Stimulated activated CD4-positive, alpha-beta T cell treated with anti-CD3 and anti-CD28 coated beads, Interleukin-12 subunit alpha, Interleukin-12 subunit beta, amount 100 ng/mL, for 48 hours (primary cell): ENCODE results near the gene GGTLC2.
A peak's percentile ranks its signal among the peaks of the same experiment; 100 is the strongest.
"Not testable (repeated sequence)": the region's sequence is repeated elsewhere in the genome, so short reads cannot be mapped to it uniquely, and the experiment has no call there.

Source experiments
- DNase-seq, 3 donors: peaks; one replicate each; pipeline ENCODE4 v3.0.0-alpha.2; 2020; ENCODE audit warnings: low read depth in 2 of 3, low spot score in 1 of 3

Gene GGTLC2

DNA sequence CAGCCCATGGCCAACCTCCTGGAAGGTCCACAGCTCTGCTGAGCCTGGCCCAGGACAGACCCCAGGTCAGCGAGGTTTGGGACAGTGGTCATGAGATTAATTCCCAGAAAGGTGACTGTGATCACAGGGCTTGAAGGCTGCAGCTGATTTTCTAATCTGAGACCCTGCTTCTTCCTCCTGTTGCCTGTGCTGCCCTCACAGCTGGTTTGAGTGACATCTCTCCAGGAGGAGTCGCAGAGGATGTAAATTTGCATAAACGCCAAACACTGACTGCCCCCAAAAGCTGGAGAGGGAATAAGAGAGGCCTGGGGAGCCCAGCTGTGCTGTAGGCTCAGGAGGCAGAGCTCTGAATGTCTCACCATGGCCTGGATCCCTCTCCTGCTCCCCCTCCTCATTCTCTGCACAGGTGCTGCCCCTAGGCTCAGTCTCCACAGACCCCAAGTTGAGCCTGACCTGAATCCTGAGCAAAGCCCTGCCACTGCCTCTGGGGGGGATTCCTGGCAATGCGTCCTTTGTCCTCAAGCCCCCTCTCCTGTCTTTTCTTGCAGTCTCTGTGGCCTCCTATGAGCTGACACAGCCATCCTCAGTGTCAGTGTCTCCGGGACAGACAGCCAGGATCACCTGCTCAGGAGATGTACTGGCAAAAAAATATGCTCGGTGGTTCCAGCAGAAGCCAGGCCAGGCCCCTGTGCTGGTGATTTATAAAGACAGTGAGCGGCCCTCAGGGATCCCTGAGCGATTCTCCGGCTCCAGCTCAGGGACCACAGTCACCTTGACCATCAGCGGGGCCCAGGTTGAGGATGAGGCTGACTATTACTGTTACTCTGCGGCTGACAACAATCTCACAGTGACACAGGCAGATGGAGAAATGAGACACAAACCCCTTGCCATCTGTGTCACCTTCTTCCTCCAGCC is 23.8 kb downstream of the GGTLC2 start:
- DNase-seq, result no peak

GRCh38 chr22:22669093-22669492 is 24.7 kb downstream of the GGTLC2 start:
- DNase-seq, result no peak

DNA sequence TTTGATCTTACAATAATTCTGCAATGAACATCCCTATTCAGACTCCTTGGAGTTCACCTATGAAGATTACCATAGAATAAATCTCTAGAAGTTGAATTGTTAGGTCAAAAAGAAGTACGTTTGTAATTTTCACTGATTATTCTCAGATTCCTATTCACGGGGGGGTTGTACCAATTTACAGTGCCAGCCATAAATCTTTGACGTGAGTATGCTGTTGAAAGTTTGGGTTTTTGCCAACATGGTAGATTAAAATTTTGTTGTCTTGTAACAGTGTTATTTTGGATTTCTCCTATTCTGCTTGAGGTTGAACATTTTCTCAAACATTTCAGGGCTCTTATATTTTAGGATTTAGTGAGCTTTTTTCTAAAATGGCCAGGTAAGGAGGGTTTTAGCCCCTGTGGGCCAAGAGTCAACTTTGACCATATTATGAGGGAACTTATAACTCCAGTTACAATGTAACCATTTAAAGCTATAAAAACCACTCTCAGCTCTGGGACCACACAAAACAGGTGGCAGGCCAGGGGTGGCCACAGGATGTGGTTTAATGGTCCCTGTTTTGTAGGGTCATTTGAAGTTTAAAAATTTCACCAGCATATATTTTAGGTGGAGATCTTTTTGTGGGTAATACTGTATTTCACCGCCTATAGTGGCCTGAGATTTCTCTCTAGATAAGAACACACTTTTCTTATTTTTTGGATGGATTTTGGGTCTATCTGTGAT is 25.8 kb downstream of the GGTLC2 start:
- no peak for DNase-seq

GRCh38 chr22:22671506-22671905 is 27.1 kb downstream of the GGTLC2 start:
- no peak for DNase-seq

DNA sequence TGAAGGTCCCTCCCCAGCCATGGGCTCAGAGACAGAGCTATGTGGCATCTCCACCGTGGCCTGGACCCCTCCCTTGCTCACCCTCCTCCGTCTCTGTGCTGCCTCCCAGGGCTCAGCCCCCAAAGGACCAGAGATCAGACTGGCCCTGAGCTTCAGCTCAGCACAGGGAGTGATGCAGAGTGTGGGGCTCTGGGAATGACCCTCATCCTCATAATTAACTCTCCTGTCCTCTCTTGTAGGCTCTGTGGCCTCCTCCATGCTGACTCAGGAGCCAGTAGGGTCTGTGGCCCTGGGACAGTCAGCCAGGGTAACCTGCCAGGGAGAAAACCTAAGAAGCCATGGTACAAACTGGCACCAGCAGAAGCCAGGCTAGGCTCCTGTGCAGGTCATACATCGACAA is 28.7 kb downstream of the GGTLC2 start:
- DNase-seq, result no peak

DNA sequence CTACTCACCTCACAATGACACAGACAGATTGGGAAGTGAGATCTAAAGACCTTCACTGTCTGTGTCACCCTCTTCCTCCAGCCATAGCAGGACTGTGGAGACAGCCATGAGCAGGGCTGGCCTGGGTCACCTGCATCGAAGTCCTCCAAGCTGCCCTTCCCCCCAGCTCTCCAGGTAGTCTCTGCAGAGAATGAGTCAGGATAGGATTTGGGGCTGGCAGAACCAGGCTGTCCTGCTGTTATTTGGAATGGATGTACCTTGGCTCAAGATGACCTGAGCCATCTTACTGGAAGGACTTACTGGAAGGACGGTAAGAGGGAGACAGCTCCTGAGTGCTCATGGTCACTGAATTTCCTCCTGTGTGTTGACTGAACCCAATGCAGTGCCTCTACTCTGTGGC is 29.2 kb downstream of the GGTLC2 start:
- no peak for DNase-seq

DNA sequence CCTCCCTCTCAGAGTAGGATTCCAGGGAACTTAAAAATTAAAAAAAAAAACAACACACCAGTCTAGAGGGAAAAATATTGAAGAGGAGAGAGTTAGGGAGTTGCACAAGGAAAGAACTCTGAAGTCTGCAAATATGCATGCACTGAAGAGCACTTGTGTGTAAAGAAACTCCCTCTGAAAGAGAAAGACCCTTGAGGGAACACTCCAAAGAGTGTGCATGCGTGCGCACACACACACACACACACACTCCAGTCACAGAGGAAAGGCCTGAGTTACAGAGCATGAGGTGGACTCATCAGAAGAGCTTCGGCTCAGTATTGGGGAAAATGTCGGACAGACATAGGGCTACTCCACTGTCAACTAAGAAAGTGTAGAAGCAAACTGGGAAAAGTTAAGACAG is 30.1 kb downstream of the GGTLC2 start:
- no peak for DNase-seq

GRCh38 chr22:22678970-22679369 is 34.6 kb downstream of the GGTLC2 start:
- no peak for DNase-seq

GRCh38 chr22:22680396-22680795 is 36.0 kb downstream of the GGTLC2 start:
- DNase-seq, result no peak

DNA sequence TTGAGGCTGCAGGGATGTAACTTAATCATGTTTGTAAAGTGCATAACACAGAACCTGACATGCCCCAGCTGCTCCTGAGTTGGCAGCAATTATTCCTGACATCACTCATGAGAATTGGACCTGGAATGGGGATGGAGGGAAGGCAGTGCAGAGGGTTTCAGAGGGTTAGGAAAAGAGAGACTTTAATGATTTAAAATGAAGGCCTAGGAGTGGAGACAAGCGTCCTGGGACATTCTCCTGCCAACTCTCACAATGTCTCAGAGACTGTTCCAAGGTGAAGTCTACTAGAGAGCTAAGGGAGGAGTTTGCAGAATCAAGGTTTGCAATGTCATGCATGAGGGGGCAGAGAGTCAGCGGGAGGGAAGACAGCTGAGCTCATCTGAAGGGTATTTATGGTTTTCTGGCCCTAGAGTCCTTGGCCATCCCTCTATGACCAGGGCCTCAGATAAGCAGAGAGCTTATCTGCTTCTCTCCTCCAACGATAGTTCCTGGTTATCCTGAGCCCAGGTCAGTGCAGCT is 36.9 kb downstream of the GGTLC2 start:
- DNase-seq, result no peak

- no peak for DNase-seq
Observed at GRCh38 chr22:22682196-22682595, 37.8 kb downstream of the GGTLC2 start.

DNA sequence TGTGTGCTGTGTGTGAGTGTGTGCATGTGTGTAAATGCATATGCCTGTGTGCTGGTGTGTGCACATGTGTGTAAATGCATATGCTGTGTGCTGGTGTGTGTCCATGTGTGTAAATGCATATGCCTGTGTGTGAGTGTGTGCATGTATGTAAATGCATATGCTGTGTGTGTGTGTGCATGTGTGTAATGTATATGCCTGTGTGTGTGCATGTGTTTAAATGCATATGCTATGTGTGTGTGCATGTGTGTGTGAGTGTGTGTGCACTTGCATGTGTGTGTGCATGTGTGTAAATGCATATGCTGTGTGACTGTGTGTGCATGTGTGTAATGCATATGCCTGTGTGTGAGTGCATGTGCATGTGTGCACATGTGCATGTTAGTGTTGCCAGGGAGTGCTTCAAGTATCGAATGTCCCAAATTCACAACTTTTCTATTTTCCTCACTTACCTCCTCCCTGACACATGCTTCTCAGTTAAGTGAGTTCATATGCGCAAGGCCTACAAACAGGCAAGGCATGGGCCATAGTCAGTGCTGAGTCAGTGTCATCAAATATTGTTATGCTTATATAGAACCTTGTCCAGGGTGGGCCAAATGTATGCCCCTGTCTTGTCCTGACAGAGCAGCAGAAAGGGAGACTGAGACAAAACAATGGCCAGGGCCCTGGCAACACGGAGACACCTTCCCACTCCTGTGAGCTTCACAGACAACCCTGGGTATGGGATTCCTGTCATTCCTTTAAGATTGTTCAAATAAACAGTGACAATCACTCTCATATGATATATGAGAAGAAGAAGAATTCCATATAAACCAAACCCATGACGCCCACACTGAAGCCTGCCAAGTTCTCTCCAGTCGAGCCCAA is 38.6 kb downstream of the GGTLC2 start:
- DNase-seq, result no peak

GRCh38 chr22:22683668-22684361 is 39.4 kb downstream of the GGTLC2 start:
- no peak for DNase-seq

- DNase-seq, result peak in 2 of 3 donors; percentile 3 to 6
Observed at GRCh38 chr22:22684580-22685561, 40.5 kb downstream of the GGTLC2 start.

DNA sequence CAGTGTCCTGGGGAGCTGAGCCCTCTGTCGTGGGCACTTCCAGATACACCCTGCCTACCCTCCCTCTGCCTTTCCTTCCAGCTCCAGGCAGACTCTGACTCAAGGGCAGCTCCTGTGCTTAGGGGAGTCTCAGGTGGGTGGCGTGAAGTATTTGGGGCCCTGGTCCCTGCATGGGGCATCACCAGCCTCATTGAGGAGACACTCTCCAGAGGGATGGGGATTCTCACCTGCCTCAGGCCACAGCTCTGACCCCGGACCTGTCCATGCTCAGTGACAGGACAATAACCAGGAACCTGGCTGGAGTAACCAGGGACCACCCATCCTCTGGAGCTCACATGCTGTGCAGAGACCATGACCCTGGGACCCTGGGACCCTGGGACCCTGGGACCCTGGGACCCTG is 41.2 kb downstream of the GGTLC2 start:
- no peak for DNase-seq

DNA sequence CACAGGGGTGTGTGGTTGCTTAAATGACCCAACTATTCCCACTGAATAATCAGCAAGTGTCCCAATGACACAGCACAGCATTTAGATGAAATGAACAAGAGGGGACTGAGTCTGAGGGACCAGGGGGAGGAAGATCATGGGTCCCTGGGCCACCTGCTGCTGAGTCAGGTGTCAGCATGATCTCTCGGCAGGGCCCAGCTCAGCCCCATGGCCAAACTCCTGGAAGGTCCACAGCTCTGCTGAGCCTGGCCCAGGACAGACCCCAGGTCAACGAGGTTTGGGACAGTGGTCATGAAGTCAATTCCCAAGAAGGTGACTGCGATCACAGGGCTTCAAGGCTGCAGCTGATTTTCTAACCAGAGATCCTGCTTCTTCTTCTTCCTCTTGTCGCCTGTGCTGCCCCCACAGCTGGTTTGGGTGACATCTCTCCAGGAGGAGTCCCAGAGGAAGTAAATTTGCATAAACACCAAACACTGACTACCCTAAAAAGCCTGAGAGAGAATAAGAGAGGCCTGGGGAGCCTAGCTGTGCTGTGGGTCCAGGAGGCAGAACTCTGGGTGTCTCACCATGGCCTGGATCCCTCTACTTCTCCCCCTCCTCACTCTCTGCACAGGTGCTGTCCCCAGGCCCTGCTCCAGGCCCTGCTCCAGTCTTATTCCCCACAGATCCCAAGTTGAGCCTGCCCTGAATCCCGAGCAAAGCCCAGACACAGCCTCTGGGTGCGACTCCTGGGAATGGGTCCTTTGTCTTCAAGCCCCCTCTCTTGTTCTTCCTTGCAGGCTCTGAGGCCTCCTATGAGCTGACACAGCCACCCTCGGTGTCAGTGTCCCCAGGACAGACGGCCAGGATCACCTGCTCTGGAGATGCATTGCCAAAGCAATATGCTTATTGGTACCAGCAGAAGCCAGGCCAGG is 42.0 kb downstream of the GGTLC2 start:
- not testable (repeated sequence) for DNase-seq

- DNase-seq, result peak in 1 of 3 donors; percentile 15
Observed at GRCh38 chr22:22687638-22688500, 43.5 kb downstream of the GGTLC2 start.
